HepG2 (cell line): ENCODE measurements around the gene CEBPB. TPM values are rescaled to one million over a fixed set of nuclear protein-coding genes. Genes with fewer than 3 reads are reported as not detected.

Source experiments
- BATF2 ChIP-seq: sonication (generic); formaldehyde crosslinking; IDR thresholded peaks from 2 replicates; pipeline ENCODE4 v1.8.0; 2022; ENCODE audit warnings: mild to moderate bottlenecking, missing genetic modification reagents, moderate library complexity
- CEBPB ChIP-seq: IDR thresholded peaks from 2 replicates; pipeline ENCODE4 v1.6.1; 2011; ENCODE audit warnings: low read depth, low read length, improper control_type of control experiment, borderline replicate concordance
- EZH2 ChIP-seq: conservative IDR thresholded peaks from 2 replicates; pipeline ENCODE4 v1.6.1; 2012; ENCODE audit warnings: mild to moderate bottlenecking, low read depth, low read length, moderate library complexity
- GMEB1 ChIP-seq: sonication (generic); formaldehyde crosslinking; IDR thresholded peaks from 2 replicates; pipeline ENCODE4 v1.5.1; 2020; ENCODE audit warnings: missing genetic modification reagents, mild to moderate bottlenecking, borderline replicate concordance
- RERE ChIP-seq: IDR thresholded peaks from 2 replicates; pipeline ENCODE4 v1.6.1; 2016; ENCODE audit warnings: low read depth, missing genetic modification reagents, missing compliant biosample characterization
- SAP130 ChIP-seq: IDR thresholded peaks from 2 replicates; pipeline ENCODE4 v1.6.1; 2016; ENCODE audit warnings: low read depth
- TBX3 ChIP-seq: fragments of 450-650 bp; IDR thresholded peaks from 2 replicates; pipeline ENCODE4 v1.6.1; 2017; ENCODE audit warnings: antibody characterized with exemption, mild to moderate bottlenecking, inconsistent platforms, borderline replicate concordance
- TSC22D2 ChIP-seq: sonication (generic); formaldehyde crosslinking; IDR thresholded peaks from 2 replicates; pipeline ENCODE4 v1.5.1; 2020; ENCODE audit warnings: missing genetic modification reagents, mild to moderate bottlenecking, borderline replicate concordance
- ZBTB10 ChIP-seq: sonication (generic); formaldehyde crosslinking; IDR thresholded peaks from 2 replicates; pipeline ENCODE4 v1.4.0; 2020; ENCODE audit warnings: missing genetic modification reagents, borderline replicate concordance
- ZBTB8A ChIP-seq: sonication (generic); formaldehyde crosslinking; IDR thresholded peaks from 2 replicates; pipeline ENCODE4 v1.4.0; 2020; ENCODE audit warnings: mild to moderate bottlenecking, low read depth, missing genetic modification reagents, borderline replicate concordance
- ZFP90 ChIP-seq: sonication (generic); formaldehyde crosslinking; IDR thresholded peaks from 2 replicates; pipeline ENCODE4 v1.8.0; 2022; ENCODE audit warnings: missing genetic modification reagents, mild to moderate bottlenecking, inconsistent platforms, borderline replicate concordance
- ZNF143 ChIP-seq: sonication (generic); formaldehyde crosslinking; IDR thresholded peaks from 2 replicates; pipeline ENCODE4 v1.4.0; 2020; ENCODE audit warnings: missing genetic modification reagents
- ZNF605 ChIP-seq: sonication (generic); formaldehyde crosslinking; IDR thresholded peaks from 2 replicates; pipeline ENCODE4 v1.8.0; 2022; ENCODE audit warnings: mild to moderate bottlenecking, missing genetic modification reagents
- polyA plus RNA-seq, 8 experiments: library from polyadenylated mRNA; depleted of rRNA in 3 of 8; stranded (reverse) in 7 of 8; unstranded in 1 of 8; fragments of >200 nt; fragmentation: Illumina TruSeq in 4 of 8; extraction: Trizol in 4 of 8; gene quantifications; 2 replicates each; pipeline versions ENCODE4 v1.2.1 to v1.2.3, GENCODE V29; 2011 to 2016; ENCODE audit warnings: low read depth in 4 of 8, missing spikeins in 1 of 8, mixed read lengths in 1 of 8; ENCODE audit not compliant: insufficient read depth in 1 of 8
- total RNA-seq, 5 experiments: library from RNA; depleted of rRNA; stranded (reverse); fragments of >200 nt; fragmentation: Illumina TruSeq; extraction: Trizol; gene quantifications; 2 replicates each; pipeline ENCODE4 v1.2.3, GENCODE V29; 2016; ENCODE audit warnings: low read depth in 1 of 5
- TF ChIP-seq, protein P1 (sequence below): fragments of 450-650 bp; IDR thresholded peaks from 2 replicates; pipeline ENCODE4 v1.6.1; 2017; ENCODE audit warnings: mild to moderate bottlenecking

Gene CEBPB
- total and polyA plus RNA-seq, 2 of the 13 experiments (the other 11 are each of a cell fraction or from before 2014, with no cell fraction given) = 18.5 to 28.2 TPM

DNA sequence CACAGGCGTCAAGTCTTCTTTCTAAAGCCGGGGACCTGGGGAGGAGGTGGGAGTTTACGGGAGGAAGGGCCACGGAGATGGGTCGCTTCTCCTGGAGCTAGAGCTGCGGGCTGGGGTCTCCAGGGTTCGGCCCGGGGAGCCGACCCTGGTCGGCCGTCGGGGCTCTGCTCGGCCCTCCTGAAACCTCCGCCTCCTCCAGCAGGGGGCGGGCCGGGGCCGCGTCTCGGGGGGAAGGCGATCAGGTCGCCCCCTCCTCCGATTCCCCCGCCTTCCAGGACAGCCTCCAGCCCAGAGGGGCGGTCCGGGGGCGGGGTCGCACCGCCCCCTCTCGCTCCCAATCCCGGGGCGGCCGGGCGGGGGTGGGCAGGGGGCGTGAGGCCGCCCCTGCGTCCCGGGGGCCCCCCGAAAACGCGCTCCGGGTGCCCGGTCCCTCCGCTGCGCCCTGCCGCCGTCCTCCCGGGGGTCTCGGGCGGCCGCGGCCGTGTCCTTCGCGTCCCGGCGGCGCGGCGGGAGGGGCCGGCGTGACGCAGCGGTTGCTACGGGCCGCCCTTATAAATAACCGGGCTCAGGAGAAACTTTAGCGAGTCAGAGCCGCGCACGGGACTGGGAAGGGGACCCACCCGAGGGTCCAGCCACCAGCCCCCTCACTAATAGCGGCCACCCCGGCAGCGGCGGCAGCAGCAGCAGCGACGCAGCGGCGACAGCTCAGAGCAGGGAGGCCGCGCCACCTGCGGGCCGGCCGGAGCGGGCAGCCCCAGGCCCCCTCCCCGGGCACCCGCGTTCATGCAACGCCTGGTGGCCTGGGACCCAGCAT is at the start of gene CEBPB (continued):
- TF ChIP-seq RERE (peak; percentile 36; the same call in 1 of the 2 replicates), TSC22D2 (peak; percentile 96), GMEB1 (CRISPR knock-in tag) (peak; percentile 68; the same call in 1 of the 2 replicates), BATF2 (CRISPR knock-in tag) (peak; percentile 83), ZFP90 (CRISPR knock-in tag) (peak; percentile 10; the same call in 1 of the 2 replicates), ZNF143 (CRISPR knock-in tag) (peak; percentile 46), ZBTB8A (CRISPR knock-in tag) (0 out of 2 replicates have a peak, but pooled peaks have one; percentile 12), EZH2 (no peak), ZBTB10 (CRISPR knock-in tag) (peak; percentile 98), SAP130 (CRISPR knock-in tag) (peak; percentile 91), TBX3 (no peak), ZNF605 (CRISPR knock-in tag) (peak; percentile 65), CEBPB (peak; percentile 1; the same call in 1 of the 2 replicates)
- TF ChIP-seq, protein P1, sequence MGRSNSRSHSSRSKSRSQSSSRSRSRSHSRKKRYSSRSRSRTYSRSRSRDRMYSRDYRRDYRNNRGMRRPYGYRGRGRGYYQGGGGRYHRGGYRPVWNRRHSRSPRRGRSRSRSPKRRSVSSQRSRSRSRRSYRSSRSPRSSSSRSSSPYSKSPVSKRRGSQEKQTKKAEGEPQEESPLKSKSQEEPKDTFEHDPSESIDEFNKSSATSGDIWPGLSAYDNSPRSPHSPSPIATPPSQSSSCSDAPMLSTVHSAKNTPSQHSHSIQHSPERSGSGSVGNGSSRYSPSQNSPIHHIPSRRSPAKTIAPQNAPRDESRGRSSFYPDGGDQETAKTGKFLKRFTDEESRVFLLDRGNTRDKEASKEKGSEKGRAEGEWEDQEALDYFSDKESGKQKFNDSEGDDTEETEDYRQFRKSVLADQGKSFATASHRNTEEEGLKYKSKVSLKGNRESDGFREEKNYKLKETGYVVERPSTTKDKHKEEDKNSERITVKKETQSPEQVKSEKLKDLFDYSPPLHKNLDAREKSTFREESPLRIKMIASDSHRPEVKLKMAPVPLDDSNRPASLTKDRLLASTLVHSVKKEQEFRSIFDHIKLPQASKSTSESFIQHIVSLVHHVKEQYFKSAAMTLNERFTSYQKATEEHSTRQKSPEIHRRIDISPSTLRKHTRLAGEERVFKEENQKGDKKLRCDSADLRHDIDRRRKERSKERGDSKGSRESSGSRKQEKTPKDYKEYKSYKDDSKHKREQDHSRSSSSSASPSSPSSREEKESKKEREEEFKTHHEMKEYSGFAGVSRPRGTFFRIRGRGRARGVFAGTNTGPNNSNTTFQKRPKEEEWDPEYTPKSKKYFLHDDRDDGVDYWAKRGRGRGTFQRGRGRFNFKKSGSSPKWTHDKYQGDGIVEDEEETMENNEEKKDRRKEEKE = no peak
